Neuronal stem cell (in vitro differentiated cells): ENCODE measurements around the gene PML.

Experiments used
- DNase-seq: peaks from one replicate; pipeline ENCODE4 v3.0.0-alpha.2; 2013; ENCODE audit warnings: low spot score
- H2AFZ ChIP-seq: one replicate; pipeline ENCODE4 v1.6.1; 2013; ENCODE audit warnings: mild to moderate bottlenecking, low read length, inconsistent platforms
- H2AK5ac ChIP-seq: 2 replicates; pipeline ENCODE4 v1.6.1; 2013; ENCODE audit warnings: low read depth, mild to moderate bottlenecking, inconsistent platforms, low read length, moderate library complexity, mixed read lengths
- H2BK120ac ChIP-seq: 2 replicates; pipeline ENCODE4 v1.6.1; 2013; ENCODE audit warnings: low read depth, mild to moderate bottlenecking, inconsistent platforms, low read length, moderate library complexity, mixed read lengths
- H2BK12ac ChIP-seq: one replicate; pipeline ENCODE4 v1.6.1; 2013; ENCODE audit warnings: low read length, inconsistent platforms
- H2BK15ac ChIP-seq: 2 replicates; pipeline ENCODE4 v1.6.1; 2013; ENCODE audit warnings: mild to moderate bottlenecking, low read length, inconsistent platforms, mixed read lengths
- H2BK5ac ChIP-seq: one replicate; pipeline ENCODE4 v1.6.1; 2013; ENCODE audit warnings: inconsistent platforms, mild to moderate bottlenecking, low read length, moderate library complexity
- H3K14ac ChIP-seq: one replicate; pipeline ENCODE4 v1.6.1; 2013; ENCODE audit warnings: low read length, inconsistent platforms
- H3K18ac ChIP-seq: 2 replicates; pipeline ENCODE4 v1.6.1; 2013; ENCODE audit warnings: low read length, inconsistent platforms
- H3K23ac ChIP-seq: 2 replicates; pipeline ENCODE4 v1.6.1; 2013; ENCODE audit warnings: low read depth, mild to moderate bottlenecking, mixed read lengths, low read length, inconsistent platforms; ENCODE audit not compliant: poor library complexity
- H3K27ac ChIP-seq: replicated peaks from 3 replicates; pipeline ENCODE4 v1.5.1; 2013; ENCODE audit warnings: low read length, inconsistent platforms
- H3K27me3 ChIP-seq, 3 experiments: 2 replicates each; pipeline ENCODE4 v1.6.1; 2013; ENCODE audit warnings: low read length in 3 of 3, mild to moderate bottlenecking in 2 of 3, inconsistent platforms in 1 of 3, low read depth in 1 of 3, mixed read lengths in 1 of 3, moderate library complexity in 1 of 3; ENCODE audit not compliant: control insufficient read depth in 3 of 3, insufficient read depth in 3 of 3
- H3K36me3 ChIP-seq, 2 donors: replicated peaks in 1 of 2; 2 replicates each; pipeline ENCODE4 v1.6.1; 2013; ENCODE audit warnings: low read length in 2 of 2; ENCODE audit not compliant: control insufficient read depth in 2 of 2, insufficient read depth in 2 of 2
- H3K4ac ChIP-seq: 2 replicates; pipeline ENCODE4 v1.6.1; 2013; ENCODE audit warnings: inconsistent platforms, mild to moderate bottlenecking, low read length, moderate library complexity
- H3K4me1 ChIP-seq, 2 donors: 1 replicate in 1 of 2; 2 replicates in 1 of 2; pipeline ENCODE4 v1.6.1; 2013; ENCODE audit warnings: low read length in 2 of 2, low read depth in 1 of 2; ENCODE audit not compliant: control insufficient read depth in 2 of 2, insufficient read depth in 1 of 2
- H3K4me2 ChIP-seq: one replicate; pipeline ENCODE4 v1.6.1; 2013; ENCODE audit warnings: mild to moderate bottlenecking, low read length, inconsistent platforms; ENCODE audit not compliant: insufficient read depth, poor library complexity, severe bottlenecking
- H3K4me3 ChIP-seq, 2 donors: 2 replicates each; pipeline ENCODE4 v1.5.1; 2013; ENCODE audit warnings: low read length in 2 of 2, mild to moderate bottlenecking in 2 of 2, inconsistent platforms in 1 of 2, moderate library complexity in 1 of 2
- H3K79me1 ChIP-seq: one replicate; pipeline ENCODE4 v1.6.1; 2013; ENCODE audit warnings: low read depth, mild to moderate bottlenecking, inconsistent platforms, low read length, moderate library complexity
- H3K9ac ChIP-seq: one replicate; pipeline ENCODE4 v1.6.1; 2013; ENCODE audit warnings: mild to moderate bottlenecking, low read depth, low read length, inconsistent platforms; ENCODE audit not compliant: poor library complexity
- H3K9me3 ChIP-seq, 2 donors: replicated peaks in 1 of 2; 2 replicates each; pipeline versions ENCODE3 to v1.6.1; 2013; ENCODE audit warnings: low read length in 2 of 2, mild to moderate bottlenecking in 2 of 2, inconsistent platforms in 1 of 2, low read depth in 1 of 2, mixed read lengths in 1 of 2, moderate library complexity in 1 of 2; ENCODE audit not compliant: control insufficient read depth in 2 of 2, insufficient read depth in 1 of 2
- H4K8ac ChIP-seq: one replicate; pipeline ENCODE4 v1.6.1; 2013; ENCODE audit warnings: low read depth, mild to moderate bottlenecking, inconsistent platforms, low read length, moderate library complexity
- H4K91ac ChIP-seq: one replicate; pipeline ENCODE4 v1.6.1; 2013; ENCODE audit warnings: low read length, low read depth, mild to moderate bottlenecking, inconsistent platforms; ENCODE audit not compliant: poor library complexity
- WGBS, 2 donors: extraction: QIAGEN DNeasy Blood & Tissue Kit; methylation state at CpG; one replicate each; pipeline ENCODE4 v1.1.7; 2013; ENCODE audit warnings: missing lambda C conversion rate in 2 of 2, mixed read lengths in 1 of 2; ENCODE audit not compliant: insufficient read length in 2 of 2, insufficient replicate concordance in 1 of 2; ENCODE audit errors: extremely low coverage in 2 of 2; 5-methylcytosine and 5-hydroxymethylcytosine counted together

Gene PML

DNA sequence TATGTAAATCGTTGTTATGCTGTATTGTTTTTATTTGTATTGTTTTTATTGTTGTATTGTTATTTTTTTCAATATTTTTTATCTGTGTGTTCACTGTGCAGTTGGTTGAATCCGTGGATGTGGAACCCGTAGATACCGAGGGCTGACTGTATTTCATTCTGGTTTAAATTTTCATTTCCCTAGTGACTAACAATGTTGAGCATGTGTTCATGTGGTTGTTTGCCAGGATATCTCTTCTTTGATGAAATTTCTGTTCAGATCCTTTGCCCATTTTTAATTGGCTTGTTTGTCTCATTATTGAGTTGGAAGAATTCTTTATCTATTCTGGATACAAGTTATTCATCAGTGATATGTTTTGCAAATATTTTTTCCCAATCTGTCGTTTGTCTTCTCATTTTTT lies 32.1 kb upstream of the PML start:
- Histone ChIP-seq H3K27ac (no peak overlapping the region), H3K27me3 (peaks cover 0 to 3% (median 0%) of the 10 kb centered on the region in 3 experiments), H3K9me3 (no peaks in the 10 kb centered on the region), H2AK5ac (no peak overlapping the region), H3K14ac (no peak overlapping the region), H3K4me2 (no peak overlapping the region), H4K91ac (no peak overlapping the region), H3K23ac (no peak overlapping the region), H3K4me3 (no peak overlapping the region), H3K4me1 (peaks cover 6 to 12% of the 10 kb centered on the region in 2 donors), H2AFZ (no peak overlapping the region), H2BK5ac (no peak overlapping the region), H3K18ac (no peak overlapping the region), H3K36me3 (no peaks in the 10 kb centered on the region), H4K8ac (no peak overlapping the region), H2BK120ac (no peak overlapping the region), H2BK15ac (no peak overlapping the region), H3K9ac (no peak overlapping the region), H3K79me1 (no peaks in the 10 kb centered on the region), H3K4ac (no peak overlapping the region), H2BK12ac (no peak overlapping the region)
- DNase-seq: no peak
- WGBS, 2 donors: no CpG with 5 or more reads among the region's 5 CpGs

DNA sequence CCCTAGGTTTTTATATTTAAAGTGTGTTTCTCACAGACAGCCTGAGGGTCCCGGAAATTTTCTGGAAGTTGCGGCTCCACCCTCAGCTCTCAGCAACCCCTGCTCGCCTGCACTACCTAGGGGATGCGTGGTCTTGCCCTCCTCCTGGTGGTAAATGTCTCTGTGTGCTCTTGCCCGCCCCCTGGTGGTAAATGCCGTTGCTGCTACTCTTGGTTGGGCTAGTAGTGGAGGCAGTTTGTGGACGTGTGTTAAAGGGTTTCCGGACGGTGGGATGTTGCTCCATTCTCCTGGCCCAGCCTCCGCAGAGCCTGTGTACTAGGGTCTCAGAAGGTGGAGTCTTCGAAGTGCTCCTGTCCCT lies 29.8 kb upstream of the PML start:
- H3K9me3 ChIP-seq: no peaks in the 10 kb centered on the region
- no peak overlapping the region for H4K91ac ChIP-seq
- H2BK5ac ChIP-seq: no peak overlapping the region
- H2BK120ac ChIP-seq: no peak overlapping the region
- H3K4me3 ChIP-seq: no peak overlapping the region
- peaks cover 0 to 3% (median 0%) of the 10 kb centered on the region in 3 experiments for H3K27me3 ChIP-seq
- H3K79me1 ChIP-seq: no peaks in the 10 kb centered on the region
- no peak overlapping the region for H3K4ac ChIP-seq
- DNase-seq: peak; percentile 84
- no peak overlapping the region for H2BK12ac ChIP-seq
- no peak overlapping the region for H3K23ac ChIP-seq
- WGBS, 2 donors: no CpG with 5 or more reads among the region's 11 CpGs
- peak overlapping the region; percentile 9 for H3K9ac ChIP-seq
- no peak overlapping the region for H2BK15ac ChIP-seq
- H3K27ac ChIP-seq: no peak overlapping the region
- no peaks in the 10 kb centered on the region for H3K36me3 ChIP-seq
- no peak overlapping the region for H3K4me2 ChIP-seq
- peak overlapping the region; percentile 55 for H3K18ac ChIP-seq
- peak overlapping the region; percentile 87 for H2AFZ ChIP-seq
- no peak overlapping the region for H2AK5ac ChIP-seq
- H3K14ac ChIP-seq: no peak overlapping the region
- H4K8ac ChIP-seq: no peak overlapping the region
- H3K4me1 ChIP-seq: peaks cover 6 to 12% of the 10 kb centered on the region in 2 donors

DNA sequence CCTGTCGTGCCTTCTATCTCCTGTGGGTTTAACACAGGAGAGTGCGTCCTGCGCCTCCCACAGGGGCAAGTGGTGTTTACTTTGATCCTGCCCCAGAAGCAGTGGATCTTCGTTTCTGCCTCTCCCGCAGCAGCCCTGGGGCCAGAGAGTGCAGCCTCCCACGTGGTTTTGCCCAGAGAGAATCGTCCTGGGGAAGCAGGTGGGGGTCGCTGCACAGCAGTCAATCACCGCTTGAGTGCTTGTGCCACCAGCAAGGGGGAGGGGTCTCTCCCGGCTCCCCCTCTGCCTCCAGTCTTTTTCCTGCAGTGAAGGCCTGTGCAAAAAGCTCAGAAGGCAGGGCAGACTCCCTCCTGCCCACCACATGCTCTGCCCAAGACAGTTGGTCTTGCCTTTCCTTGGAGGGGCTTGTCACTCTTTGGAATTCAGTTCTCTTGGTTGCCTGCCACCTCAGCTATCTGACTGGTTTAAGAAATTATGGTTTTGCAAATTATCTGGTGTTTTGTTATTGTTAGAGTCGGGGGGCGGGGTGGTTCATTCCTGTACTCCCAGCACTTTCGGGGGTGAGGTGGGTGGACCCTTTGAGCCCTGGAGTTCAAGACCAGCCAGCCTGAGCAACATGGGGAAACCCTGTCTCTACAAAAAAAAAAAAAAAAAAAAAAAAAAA lies 29.3 kb upstream of the PML start:
- peak overlapping the region; percentile 87 for H2AFZ ChIP-seq
- H3K23ac ChIP-seq: no peak overlapping the region
- no peak overlapping the region for H2BK120ac ChIP-seq
- no peaks in the 10 kb centered on the region for H3K79me1 ChIP-seq
- H3K27me3 ChIP-seq: peaks cover 0 to 3% (median 0%) of the 10 kb centered on the region in 3 experiments
- no peak overlapping the region for H4K91ac ChIP-seq
- no peak for DNase-seq
- H3K27ac ChIP-seq: no peak overlapping the region
- no peaks in the 10 kb centered on the region for H3K9me3 ChIP-seq
- H2BK15ac ChIP-seq: no peak overlapping the region
- no peaks in the 10 kb centered on the region for H3K36me3 ChIP-seq
- H3K9ac ChIP-seq: peak overlapping the region; percentile 9
- H2BK5ac ChIP-seq: no peak overlapping the region
- H3K14ac ChIP-seq: no peak overlapping the region
- peak overlapping the region; percentile 21 for H3K4me2 ChIP-seq
- H2BK12ac ChIP-seq: no peak overlapping the region
- H3K4me1 ChIP-seq: peaks cover 6 to 12% of the 10 kb centered on the region in 2 donors
- no peak overlapping the region for H2AK5ac ChIP-seq
- no CpG with 5 or more reads among the region's 13 CpGs for WGBS, 2 donors
- no peak overlapping the region for H4K8ac ChIP-seq
- H3K4ac ChIP-seq: no peak overlapping the region
- no peak overlapping the region for H3K4me3 ChIP-seq
- peak overlapping the region; percentile 55 for H3K18ac ChIP-seq

DNA sequence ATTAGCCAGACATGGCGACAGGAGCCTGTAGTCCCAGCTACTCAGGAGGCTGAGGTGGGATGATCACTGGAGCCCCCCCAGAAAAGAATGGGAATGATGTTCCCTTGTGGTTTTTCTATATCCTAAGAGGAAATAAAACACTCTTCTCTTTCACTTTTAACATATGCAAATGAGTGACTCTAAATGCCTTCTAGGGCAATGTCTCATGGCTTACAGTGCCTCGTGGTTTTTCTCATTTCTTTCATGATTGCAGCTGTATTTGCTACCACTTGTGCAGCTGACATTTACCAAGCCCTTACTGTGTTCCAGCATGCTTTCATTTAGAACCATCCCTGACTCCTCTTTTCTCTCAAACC lies 28.8 kb upstream of the PML start:
- Histone ChIP-seq H3K27ac (no peak overlapping the region), H3K79me1 (no peaks in the 10 kb centered on the region), H3K23ac (no peak overlapping the region), H3K27me3 (peaks cover 0 to 6% (median 0%) of the 10 kb centered on the region in 3 experiments), H4K8ac (no peak overlapping the region), H3K9me3 (no peaks in the 10 kb centered on the region), H3K4me3 (no peak overlapping the region), H3K18ac (no peak overlapping the region), H2AK5ac (no peak overlapping the region), H4K91ac (no peak overlapping the region), H3K14ac (no peak overlapping the region), H2BK15ac (no peak overlapping the region), H3K4ac (no peak overlapping the region), H3K36me3 (no peaks in the 10 kb centered on the region), H2BK12ac (no peak overlapping the region), H3K9ac (no peak overlapping the region), H2AFZ (no peak overlapping the region), H3K4me1 (peaks cover 6 to 12% of the 10 kb centered on the region in 2 donors), H2BK120ac (no peak overlapping the region), H3K4me2 (no peak overlapping the region), H2BK5ac (no peak overlapping the region)
- DNase-seq: no peak
- no CpG with 5 or more reads among the region's 2 CpGs for WGBS, 2 donors
